ENCODE measurements around the gene CLMN. TPM values are rescaled to one million over a fixed set of nuclear protein-coding genes. Genes with fewer than 3 reads are reported as not detected.

CLMN gene
- total RNA-seq, 1 donor from 2014 or later = 26.8 TPM

- TF ChIP-seq CTCF (IDR thresholded peaks at IDR 0.05) = no peak
- H3K4me3 ChIP-seq = no peak overlapping the region
- H3K9me3 ChIP-seq = no peaks in the 10 kb centered on the region
- intact Hi-C loops (cut with DNase I) = no loop called here
- peak overlapping the region; percentile 1 for H3K27ac ChIP-seq
- DNase-seq (no peak), ATAC-seq (no peak)
- H3K4me1 ChIP-seq = peaks cover 41% of the 10 kb centered on the region
- H3K36me3 ChIP-seq = no peaks in the 10 kb centered on the region
- H3K27me3 ChIP-seq (ENCODE audit: low read depth) = no peaks in the 10 kb centered on the region
Observed at GRCh38 chr14:95191445-95192199, 128.1 kb downstream of the CLMN start.

- no peak for TF ChIP-seq CTCF (IDR thresholded peaks at IDR 0.05)
- Histone ChIP-seq H3K4me3 (no peak overlapping the region), H3K27ac (peak overlapping the region; percentile 18), H3K4me1 (peaks cover 49% of the 10 kb centered on the region), H3K9me3 (no peaks in the 10 kb centered on the region), H3K36me3 (no peaks in the 10 kb centered on the region), H3K27me3 (ENCODE audit: low read depth) (no peaks in the 10 kb centered on the region)
- intact Hi-C loops (cut with DNase I) = no loop called here
- ATAC-seq = no peak
- no peak for DNase-seq
Observed at GRCh38 chr14:95190857-95191256, 128.9 kb downstream of the CLMN start.

GRCh38 chr14:95190346-95190840 lies 129.3 kb downstream of the CLMN start:
- Histone ChIP-seq H3K9me3 (no peaks in the 10 kb centered on the region), H3K36me3 (no peaks in the 10 kb centered on the region), H3K27ac (peak overlapping the region; percentile 18), H3K4me1 (peaks cover 52% of the 10 kb centered on the region), H3K4me3 (no peak overlapping the region), H3K27me3 (ENCODE audit: low read depth) (no peaks in the 10 kb centered on the region)
- TF ChIP-seq CTCF (IDR thresholded peaks at IDR 0.05) = no peak
- no peak for DNase-seq
- intact Hi-C loops (cut with DNase I) = no loop called here
- no peak for ATAC-seq

GRCh38 chr14:95189367-95190132 lies 130.2 kb downstream of the CLMN start:
- DNase-seq = no peak
- no peak for TF ChIP-seq CTCF (IDR thresholded peaks at IDR 0.05)
- Histone ChIP-seq H3K27me3 (ENCODE audit: low read depth) (no peaks in the 10 kb centered on the region), H3K36me3 (no peaks in the 10 kb centered on the region), H3K27ac (no peak overlapping the region), H3K9me3 (no peaks in the 10 kb centered on the region), H3K4me3 (no peak overlapping the region), H3K4me1 (peaks cover 61% of the 10 kb centered on the region)
- no peak for ATAC-seq
- intact Hi-C loops (cut with DNase I) = no loop called here

- no peak for TF ChIP-seq CTCF (IDR thresholded peaks at IDR 0.05)
- DNase-seq (no peak), ATAC-seq (no peak)
- Histone ChIP-seq H3K4me3 (no peak overlapping the region), H3K27ac (no peak overlapping the region), H3K36me3 (no peaks in the 10 kb centered on the region), H3K9me3 (no peaks in the 10 kb centered on the region), H3K4me1 (peaks cover 72% of the 10 kb centered on the region), H3K27me3 (ENCODE audit: low read depth) (no peaks in the 10 kb centered on the region)
- intact Hi-C loops (cut with DNase I) = no loop called here
Observed at GRCh38 chr14:95188380-95188779, 131.3 kb downstream of the CLMN start.

Data from lower lobe of right lung (tissue), 2 donors.